GM10248 (cell line): ENCODE measurements around the gene GYS2.

Experiments
- CTCF ChIA-PET: fragments of 300-600 bp; sonication (Branson Sonifier 250); formaldehyde crosslinking; extraction: SDS; loops from one replicate; lab custom pipeline; 2021; ENCODE audit warnings: antibody characterized with exemption; lab: Yijun Ruan, JAX
- POLR2A ChIA-PET: fragments of 350-650 bp; sonication (Branson Sonifier 250); formaldehyde crosslinking; extraction: SDS; loops from one replicate; lab custom pipeline; 2020; ENCODE audit warnings: antibody characterized with exemption; lab: Yijun Ruan, JAX
- DNase-seq: peaks from one replicate; pipeline ENCODE4 v3.0.0; 2012; ENCODE audit errors: extremely low spot score
- CTCF ChIP-seq: IDR thresholded peaks from 2 replicates; pipeline ENCODE4 v1.5.1; 2012; ENCODE audit warnings: mild to moderate bottlenecking, low read depth; ENCODE audit errors: extremely low read depth, missing control alignments, control extremely low read depth

Gene GYS2

GRCh38 chr12:21644516-21644915, 39.9 kb upstream of the GYS2 start:
- DNase-seq = no peak
- no peak for TF ChIP-seq CTCF
- ChIA-PET CTCF (interaction anchor here (0.7 to 1.9 kb wide), 3 partner anchors 8 to 52 kb away, joined by 3 to 5 read pairs (median 3); no protein-coding TSS in a partner anchor), POLR2A (no interaction called here)

DNA sequence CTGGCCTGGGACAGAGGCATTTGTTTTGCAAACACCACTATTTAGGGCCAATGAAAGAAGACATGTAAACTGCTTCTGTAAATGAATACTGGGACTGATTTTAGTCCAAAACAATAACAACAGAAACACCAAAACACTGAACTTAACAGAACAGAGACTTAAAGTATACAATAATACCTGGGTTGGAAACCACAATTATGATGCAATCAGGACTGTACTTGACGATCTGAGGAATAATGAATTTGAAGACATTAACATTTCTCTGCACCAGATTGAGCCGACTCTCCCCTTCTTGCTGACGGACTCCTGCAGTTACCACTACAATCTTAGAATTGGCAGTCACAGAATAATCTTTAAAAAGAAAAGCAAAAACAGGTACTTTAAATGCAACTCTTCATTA, 39.1 kb upstream of the GYS2 start:
- CTCF ChIA-PET = interaction anchor here (1.5 to 1.9 kb wide), 3 partner anchors 9 to 52 kb away, joined by 3 to 6 read pairs (median 5); no protein-coding TSS in a partner anchor

GRCh38 chr12:21642707-21643389, 38.2 kb upstream of the GYS2 start:
- ChIA-PET POLR2A (interaction anchor here (2.2 kb wide), 1 partner anchor 15 kb away, joined by 5 read pairs; the partner anchor contains the start of gene LDHB), CTCF (interaction anchor here (1.5 kb wide), 2 partner anchors 38 to 51 kb away, joined by 3 to 6 read pairs; no protein-coding TSS in a partner anchor)
- DNase-seq = no peak
- TF ChIP-seq CTCF = no peak

More for the DNA sequence above, 39.1 kb upstream of the GYS2 start:
- no peak for DNase-seq
- POLR2A ChIA-PET = no interaction called here
- no peak for TF ChIP-seq CTCF

- DNase-seq = no peak
- CTCF ChIA-PET = interaction anchor here (0.6 to 1.8 kb wide), 4 partner anchors 8 to 25 kb away, joined by 3 to 6 read pairs (median 3); no protein-coding TSS in a partner anchor
- TF ChIP-seq CTCF = no peak
- POLR2A ChIA-PET = no interaction called here
These were observed 33.6 kb upstream of the GYS2 start for GRCh38 chr12:21638054-21638891.

GRCh38 chr12:21634245-21634644, 29.6 kb upstream of the GYS2 start:
- no peak for TF ChIP-seq CTCF
- CTCF ChIA-PET = interaction anchor here (1.4 kb wide), 1 partner anchor 13 kb away, joined by 3 read pairs; no protein-coding TSS in a partner anchor
- POLR2A ChIA-PET = no interaction called here
- no peak for DNase-seq

- ChIA-PET CTCF (interaction anchor here (1.4 kb wide), 1 partner anchor 17 kb away, joined by 4 read pairs; no protein-coding TSS in a partner anchor), POLR2A (no interaction called here)
These were observed 26.7 kb upstream of the GYS2 start for GRCh38 chr12:21631367-21631766.

More at GRCh38 chr12:21631367-21631766, 26.7 kb upstream of the GYS2 start:
- no peak for TF ChIP-seq CTCF
- DNase-seq = no peak
